NCI-H510A (cell line): Measurements from ENCODE around the gene EPB41L1.

Experiments used
- DNase-seq: peaks from one replicate; lab custom pipeline; 2025; lab: John Stamatoyannopoulos, UW

The EPB41L1 gene

GRCh38 chr20:36262440-36262839 is 107.9 kb downstream of the EPB41L1 start:
- no peak for DNase-seq

GRCh38 chr20:36264426-36265246 is 110.1 kb downstream of the EPB41L1 start:
- no peak for DNase-seq

GRCh38 chr20:36266189-36266588 is 111.6 kb downstream of the EPB41L1 start:
- DNase-seq: no peak

- DNase-seq: no peak
Observed at GRCh38 chr20:36267605-36268381, 113.3 kb downstream of the EPB41L1 start.

- DNase-seq: no peak
Observed at GRCh38 chr20:36268440-36269342, 114.2 kb downstream of the EPB41L1 start.

GRCh38 chr20:36269507-36269906 is 115.0 kb downstream of the EPB41L1 start:
- no peak for DNase-seq

GRCh38 chr20:36270744-36271638 is 116.5 kb downstream of the EPB41L1 start:
- no peak for DNase-seq

GRCh38 chr20:36271639-36272546 is 117.4 kb downstream of the EPB41L1 start:
- DNase-seq: no peak

- DNase-seq: no peak
Observed at GRCh38 chr20:36272547-36273220, 118.1 kb downstream of the EPB41L1 start.

- DNase-seq: no peak
Observed at GRCh38 chr20:36273414-36274180, 119.1 kb downstream of the EPB41L1 start.

- DNase-seq: no peak
Observed at GRCh38 chr20:36274181-36274841, 119.8 kb downstream of the EPB41L1 start.

- no peak for DNase-seq
Observed at GRCh38 chr20:36275011-36275410, 120.5 kb downstream of the EPB41L1 start.

- no peak for DNase-seq
Observed at GRCh38 chr20:36275441-36276189, 121.1 kb downstream of the EPB41L1 start.

- no peak for DNase-seq
Observed at GRCh38 chr20:36277546-36277945, 123.0 kb downstream of the EPB41L1 start.

GRCh38 chr20:36279362-36279761 is 124.8 kb downstream of the EPB41L1 start:
- DNase-seq: no peak

GRCh38 chr20:36279776-36280175 is 125.2 kb downstream of the EPB41L1 start:
- DNase-seq: no peak

- DNase-seq: no peak
Observed at GRCh38 chr20:36281785-36282380, 127.3 kb downstream of the EPB41L1 start.
